Activated CD8-positive, alpha-beta memory T cell treated with anti-CD3 and anti-CD28 coated beads for 24 hours (primary cell): ENCODE measurements around the gene NMB.
A peak's percentile ranks its signal among the peaks of the same experiment; 100 is the strongest.
"Not testable (repeated sequence)": the region's sequence is repeated elsewhere in the genome, so short reads cannot be mapped to it uniquely, and the experiment has no call there.

Source experiments
- DNase-seq: peaks from one replicate; pipeline ENCODE4 v3.0.0-alpha.2; 2020

NMB gene

GRCh38 chr15:84654689-84655453 is 3.1 kb downstream of the NMB start:
- DNase-seq: peak; percentile 88

- DNase-seq: peak; percentile 99
These were observed 3.9 kb downstream of the NMB start, which contains the start of gene WDR73 for GRCh38 chr15:84653910-84654688. Gene WDR73 (minus strand): TSS chr15:84654283. CDS start chr15:84654274, 9 bp downstream.

GRCh38 chr15:84653584-84653909 is 4.5 kb downstream of the NMB start:
- DNase-seq: no peak

- no peak for DNase-seq
These were observed 8.3 kb downstream of the NMB start for GRCh38 chr15:84649706-84650105.

GRCh38 chr15:84648539-84648938 is 9.5 kb downstream of the NMB start:
- DNase-seq: no peak

- DNase-seq: no peak
These were observed 10.3 kb downstream of the NMB start for GRCh38 chr15:84647726-84648125.

- DNase-seq: no peak
These were observed 12.0 kb downstream of the NMB start for GRCh38 chr15:84645997-84646396.

- DNase-seq: no peak
These were observed 12.5 kb downstream of the NMB start for GRCh38 chr15:84645496-84645895.

GRCh38 chr15:84643838-84644237 is 14.2 kb downstream of the NMB start:
- no peak for DNase-seq

GRCh38 chr15:84642640-84643039 is 15.4 kb downstream of the NMB start:
- DNase-seq: not testable (repeated sequence)

- not testable (repeated sequence) for DNase-seq
These were observed 16.1 kb downstream of the NMB start for GRCh38 chr15:84641871-84642270.

- no peak for DNase-seq
These were observed 19.9 kb downstream of the NMB start for GRCh38 chr15:84638103-84638502.

- DNase-seq: no peak
These were observed 23.7 kb downstream of the NMB start for GRCh38 chr15:84634228-84634837.

- DNase-seq: peak; percentile 86
These were observed 24.4 kb downstream of the NMB start for GRCh38 chr15:84633311-84634227.

GRCh38 chr15:84631706-84632272 is 26.2 kb downstream of the NMB start:
- DNase-seq: no peak

- no peak for DNase-seq
These were observed 29.0 kb downstream of the NMB start for GRCh38 chr15:84629033-84629432.

GRCh38 chr15:84625123-84625522 is 32.9 kb downstream of the NMB start:
- DNase-seq: no peak

- DNase-seq: no peak
These were observed 33.6 kb downstream of the NMB start for GRCh38 chr15:84624359-84624758.

- DNase-seq: no peak
These were observed 36.5 kb downstream of the NMB start for GRCh38 chr15:84621358-84621979.

- no peak for DNase-seq
These were observed 37.4 kb downstream of the NMB start for GRCh38 chr15:84620626-84621025.

- DNase-seq: no peak
These were observed 41.8 kb downstream of the NMB start for GRCh38 chr15:84616235-84616634.

GRCh38 chr15:84611631-84612030 is 46.4 kb downstream of the NMB start:
- DNase-seq: no peak
